Heart left ventricle (tissue), 13 donors: ENCODE data around the gene STK4.

ENCODE experiments used
- CTCF ChIP-seq, 12 donors: fragments of 200-600 bp; sonication (generic) in 4 of 12; IDR thresholded peaks; one replicate each; pipeline versions ENCODE4 v1.5.0 to v1.8.0; 2018 to 2022; ENCODE audit warnings: antibody characterized with exemption in 12 of 12, mild to moderate bottlenecking in 5 of 12
- POLR2A ChIP-seq, 2 donors: fragments of 450-650 bp; IDR thresholded peaks; one replicate each; pipeline ENCODE4 v1.6.1; 2017; ENCODE audit warnings: antibody characterized with exemption in 2 of 2, mild to moderate bottlenecking in 2 of 2, moderate library complexity in 2 of 2
- donor health status: ischemic (EF 13 %, LVEDD 7.1; RV severe dilation, severe dysfunction).
- donor health status: DM: no; HTN: yes; CAD: no.
- donor health status: DM: no; HTN: no; CAD: no.
- donor health status: ischemic (EF 25% LVEDD 6.9; RV normal size, moderate dysfunction).
- donor health status: ischemic (EF 25% LVEDD 5.7; RV mildly dilated, moderate dysfunction).
- donor health status: ischemic (EF 35%, LVEDD 5.7; RV mildly dilated, moderate dysfunction).
- donor health status: nonischemic (EF 11% LVEDD 7.7; RV severe dilation, severe dysfunction).
- donor health status: DM: yes; HTN: yes; CAD: no.
- donor health status: PGD.
- donor health status: ischemic (EF 29% LVEDD 5.4; RV normal size, mild dysfunction).
- donor health status: nonischemic (EF 23%, LVEDD 6.1; RV moderate dilation, normal function).

DNA sequence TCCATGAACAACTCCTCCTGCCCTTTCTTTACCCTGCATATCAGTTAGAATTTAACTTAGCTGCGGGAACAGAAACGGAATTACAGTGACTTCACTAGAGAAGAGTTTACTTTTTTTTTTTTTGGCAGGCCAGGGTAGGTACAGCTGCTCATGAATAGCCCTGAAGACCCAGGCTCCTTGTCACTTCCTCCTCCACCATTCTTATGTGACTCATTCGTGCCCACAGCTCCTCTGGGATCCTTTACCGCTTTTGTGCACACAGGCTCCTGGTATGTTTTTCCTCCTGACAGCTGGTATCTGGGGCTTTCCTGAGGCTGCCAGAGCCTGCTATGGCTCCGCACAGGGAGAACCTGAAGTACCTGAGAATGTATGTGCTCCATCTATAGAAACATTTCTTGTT lies 138.5 kb downstream of the STK4 start:
- TF ChIP-seq CTCF (IDR thresholded peaks at IDR 0.05): no peak
- TF ChIP-seq POLR2A (IDR thresholded peaks at IDR 0.05): no peak
